Thoracic aorta (tissue), 2 donors: ENCODE data around the gene FAM78B. TPM values are rescaled to one million over a fixed set of nuclear protein-coding genes. Genes with fewer than 3 reads are reported as not detected.

Experiments used
- ATAC-seq: fragments of 150-250 bp; one replicate; pipeline ENCODE4 v1.8.0; 2017; ENCODE audit warnings: low read depth; ENCODE audit not compliant: insufficient number of reproducible peaks, low FRiP score
- DNase-seq: peaks from one replicate; pipeline ENCODE4 v3.0.0-alpha.2; 2020; ENCODE audit warnings: low spot score
- H3K27ac ChIP-seq, 2 donors: fragments of 200-600 bp; sonication (generic); 1 replicate in 1 of 2; 2 replicates in 1 of 2; pipeline ENCODE4 v1.5.1; 2016; ENCODE audit warnings: mild to moderate bottlenecking in 2 of 2, moderate library complexity in 2 of 2
- H3K27me3 ChIP-seq: fragments of 200-600 bp; sonication (generic); replicated peaks from 2 replicates; pipeline ENCODE4 v1.6.0; 2016; ENCODE audit warnings: mild to moderate bottlenecking; ENCODE audit not compliant: insufficient read depth
- H3K36me3 ChIP-seq: fragments of 200-600 bp; sonication (generic); one replicate; pipeline ENCODE4 v1.5.1; 2016
- H3K4me1 ChIP-seq, 2 donors: fragments of 200-600 bp; sonication (generic); 1 replicate in 1 of 2; 2 replicates in 1 of 2; pipeline versions ENCODE4 v1.5.1 to v1.6.0; 2016; ENCODE audit warnings: low read depth in 2 of 2, mild to moderate bottlenecking in 1 of 2; ENCODE audit not compliant: control insufficient read depth in 1 of 2
- H3K4me3 ChIP-seq: fragments of 200-600 bp; sonication (generic); 2 replicates; pipeline ENCODE4 v1.5.1; 2016; ENCODE audit warnings: mild to moderate bottlenecking
- H3K9me3 ChIP-seq: fragments of 200-600 bp; sonication (generic); 2 replicates; pipeline ENCODE4 v1.5.1; 2016
- total RNA-seq, 2 donors: library from RNA; depleted of rRNA; stranded (reverse); fragments of >200 nt; gene quantifications; one replicate each; pipeline versions ENCODE4 v1.1.0 to v1.2.3, GENCODE V29; 2016
- TF ChIP-seq, protein P1 (sequence below): fragments of 200-600 bp; sonication (generic); IDR thresholded peaks from one replicate; pipeline ENCODE4 v1.5.1; 2019; ENCODE audit warnings: antibody characterized with exemption

FAM78B gene
- total RNA-seq, 2 donors from 2014 or later: 0.56 to 0.81 TPM

DNA sequence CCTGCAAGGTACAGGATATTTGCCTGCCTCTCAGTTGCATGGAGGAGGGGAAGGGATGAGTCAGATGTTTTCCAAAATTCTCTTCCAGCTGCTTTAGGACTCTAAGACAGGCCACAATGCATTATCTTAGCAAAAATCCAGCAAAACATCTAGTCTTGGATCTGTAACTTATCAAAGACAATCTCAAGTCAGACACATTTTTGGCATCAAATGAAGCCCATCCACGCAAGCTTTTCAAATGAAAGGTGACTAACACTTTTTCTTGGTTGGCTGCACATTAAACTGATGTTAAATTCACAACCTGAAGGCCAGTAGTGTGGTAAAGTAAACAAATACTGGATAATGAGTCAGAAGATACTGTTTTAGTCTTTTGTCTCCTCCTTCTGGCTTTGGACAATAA, 21.3 kb downstream of the FAM78B start:
- H3K27me3 ChIP-seq: no peaks in the 10 kb centered on the region
- H3K9me3 ChIP-seq: no peaks in the 10 kb centered on the region
- no peaks in the 10 kb centered on the region for H3K36me3 ChIP-seq
- ATAC-seq (no peak), DNase-seq (no peak)
- no peaks in the 10 kb centered on the region for H3K4me1 ChIP-seq
- H3K4me3 ChIP-seq: no peak overlapping the region
- no peak overlapping the region for H3K27ac ChIP-seq
- TF ChIP-seq, protein P1, sequence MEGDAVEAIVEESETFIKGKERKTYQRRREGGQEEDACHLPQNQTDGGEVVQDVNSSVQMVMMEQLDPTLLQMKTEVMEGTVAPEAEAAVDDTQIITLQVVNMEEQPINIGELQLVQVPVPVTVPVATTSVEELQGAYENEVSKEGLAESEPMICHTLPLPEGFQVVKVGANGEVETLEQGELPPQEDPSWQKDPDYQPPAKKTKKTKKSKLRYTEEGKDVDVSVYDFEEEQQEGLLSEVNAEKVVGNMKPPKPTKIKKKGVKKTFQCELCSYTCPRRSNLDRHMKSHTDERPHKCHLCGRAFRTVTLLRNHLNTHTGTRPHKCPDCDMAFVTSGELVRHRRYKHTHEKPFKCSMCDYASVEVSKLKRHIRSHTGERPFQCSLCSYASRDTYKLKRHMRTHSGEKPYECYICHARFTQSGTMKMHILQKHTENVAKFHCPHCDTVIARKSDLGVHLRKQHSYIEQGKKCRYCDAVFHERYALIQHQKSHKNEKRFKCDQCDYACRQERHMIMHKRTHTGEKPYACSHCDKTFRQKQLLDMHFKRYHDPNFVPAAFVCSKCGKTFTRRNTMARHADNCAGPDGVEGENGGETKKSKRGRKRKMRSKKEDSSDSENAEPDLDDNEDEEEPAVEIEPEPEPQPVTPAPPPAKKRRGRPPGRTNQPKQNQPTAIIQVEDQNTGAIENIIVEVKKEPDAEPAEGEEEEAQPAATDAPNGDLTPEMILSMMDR: no peak

DNA sequence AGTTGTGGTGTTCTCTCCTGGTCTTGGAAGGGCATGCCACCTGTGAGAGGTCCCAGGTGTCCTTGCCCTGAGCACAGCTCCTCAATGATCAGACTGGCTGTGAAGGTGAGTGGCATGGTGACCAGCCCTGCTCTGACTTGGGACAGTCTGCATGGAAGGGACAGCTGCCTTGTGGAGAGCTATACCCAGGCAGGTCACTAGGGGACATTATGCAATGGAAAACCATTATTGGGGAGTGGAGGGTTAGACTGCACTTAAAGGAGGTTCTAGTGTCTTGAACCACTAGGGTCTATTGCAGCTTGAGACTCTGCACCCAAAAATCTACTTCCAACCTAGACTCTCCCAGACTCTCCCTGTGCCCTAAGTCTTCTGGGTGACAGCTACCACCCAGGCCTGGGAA, 24.8 kb downstream of the FAM78B start:
- H3K4me1 ChIP-seq: no peaks in the 10 kb centered on the region
- DNase-seq (no peak), ATAC-seq (no peak)
- no peaks in the 10 kb centered on the region for H3K27me3 ChIP-seq
- H3K9me3 ChIP-seq: no peaks in the 10 kb centered on the region
- TF ChIP-seq, protein P1: no peak
- no peak overlapping the region for H3K4me3 ChIP-seq
- H3K36me3 ChIP-seq: no peaks in the 10 kb centered on the region
- H3K27ac ChIP-seq: no peak overlapping the region

DNA sequence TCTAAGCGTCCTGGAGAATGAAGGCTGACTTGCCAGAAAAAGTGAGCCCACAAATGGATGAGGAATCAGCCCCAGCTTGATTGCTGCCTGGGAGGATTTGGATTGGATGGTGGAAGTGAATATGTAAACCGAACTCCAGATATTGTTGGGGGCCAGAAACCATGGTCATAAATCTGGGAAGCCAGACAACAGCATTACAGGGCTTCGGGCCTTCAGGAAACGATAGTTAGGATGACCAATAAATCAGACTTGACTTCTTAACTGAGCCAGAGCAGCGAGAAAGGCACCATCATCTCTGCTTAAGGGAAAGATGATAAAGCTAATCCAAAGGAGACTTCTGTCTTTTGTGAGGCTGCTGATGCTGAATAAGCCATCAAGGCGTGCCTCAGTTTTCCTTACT, 26.6 kb downstream of the FAM78B start:
- DNase-seq (no peak), ATAC-seq (no peak)
- TF ChIP-seq, protein P1: no peak
- no peaks in the 10 kb centered on the region for H3K4me1 ChIP-seq
- no peaks in the 10 kb centered on the region for H3K36me3 ChIP-seq
- H3K4me3 ChIP-seq: no peak overlapping the region
- H3K27ac ChIP-seq: no peak overlapping the region
- H3K27me3 ChIP-seq: no peaks in the 10 kb centered on the region
- no peaks in the 10 kb centered on the region for H3K9me3 ChIP-seq

DNA sequence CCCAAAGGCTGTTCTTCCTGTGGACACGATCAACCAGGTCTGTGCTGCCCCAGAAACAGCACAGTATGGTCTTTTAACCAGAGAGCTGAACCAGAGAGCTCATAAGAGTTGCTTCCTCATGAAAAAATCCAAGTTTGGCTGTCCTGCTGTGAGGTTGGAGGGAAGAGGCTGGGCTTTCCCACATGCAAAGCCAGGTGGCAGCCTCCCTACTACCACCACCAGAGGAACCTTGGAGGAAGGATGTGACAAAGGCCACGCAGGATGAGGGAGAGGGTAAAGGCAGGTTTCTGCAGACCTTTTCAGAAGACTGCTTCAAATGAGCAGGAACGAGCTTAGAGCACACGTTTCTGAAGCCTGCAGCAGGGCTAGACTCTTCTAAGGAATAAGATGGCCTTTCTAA, 27.1 kb downstream of the FAM78B start:
- DNase-seq (no peak), ATAC-seq (no peak)
- TF ChIP-seq, protein P1: no peak
- Histone ChIP-seq H3K27ac (no peak overlapping the region), H3K36me3 (no peaks in the 10 kb centered on the region), H3K9me3 (no peaks in the 10 kb centered on the region), H3K27me3 (no peaks in the 10 kb centered on the region), H3K4me1 (no peaks in the 10 kb centered on the region), H3K4me3 (no peak overlapping the region)

DNA sequence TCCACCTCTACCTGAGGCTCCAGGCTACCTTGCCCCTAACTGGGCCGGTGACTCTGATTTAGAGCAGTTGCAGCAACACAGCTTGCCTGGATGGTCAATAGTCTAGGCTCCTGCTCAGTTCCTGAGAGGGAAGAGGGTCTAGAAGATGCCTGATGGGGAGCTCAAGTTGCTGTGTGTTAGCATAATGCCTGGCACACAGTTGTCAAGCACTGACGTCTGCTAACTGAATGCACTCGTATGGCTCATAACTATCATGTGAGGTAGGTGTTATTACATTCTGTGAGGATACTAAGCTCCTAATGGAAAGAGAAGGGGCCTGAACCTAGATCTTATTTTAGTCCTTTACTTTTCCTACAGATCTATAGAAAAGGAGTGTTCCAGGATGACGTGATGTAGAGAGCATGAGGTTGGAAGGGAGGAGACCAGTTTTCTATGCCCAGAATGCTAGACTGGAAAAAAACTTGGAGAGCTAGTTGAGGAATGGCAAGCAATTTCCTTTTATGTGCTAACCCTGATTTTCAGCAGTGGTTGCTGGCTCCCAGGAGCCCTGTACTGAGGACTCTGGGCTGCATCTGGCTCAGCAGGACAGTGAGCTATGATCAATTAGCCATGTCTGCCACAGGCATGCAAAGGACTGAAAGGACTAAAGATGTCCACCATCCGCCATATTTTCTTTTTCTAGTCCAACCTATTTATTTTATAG, 30.0 kb downstream of the FAM78B start:
- Histone ChIP-seq H3K4me1 (no peaks in the 10 kb centered on the region), H3K4me3 (no peak overlapping the region), H3K9me3 (no peaks in the 10 kb centered on the region), H3K27ac (no peak overlapping the region), H3K27me3 (no peaks in the 10 kb centered on the region), H3K36me3 (no peaks in the 10 kb centered on the region)
- ATAC-seq (no peak), DNase-seq (no peak)
- TF ChIP-seq, protein P1: no peak
